ENCODE results near the gene INTS7.
"Not testable (repeated sequence)": the region's sequence is repeated elsewhere in the genome, so short reads cannot be mapped to it uniquely, and the experiment has no call there.

The INTS7 gene

DNA sequence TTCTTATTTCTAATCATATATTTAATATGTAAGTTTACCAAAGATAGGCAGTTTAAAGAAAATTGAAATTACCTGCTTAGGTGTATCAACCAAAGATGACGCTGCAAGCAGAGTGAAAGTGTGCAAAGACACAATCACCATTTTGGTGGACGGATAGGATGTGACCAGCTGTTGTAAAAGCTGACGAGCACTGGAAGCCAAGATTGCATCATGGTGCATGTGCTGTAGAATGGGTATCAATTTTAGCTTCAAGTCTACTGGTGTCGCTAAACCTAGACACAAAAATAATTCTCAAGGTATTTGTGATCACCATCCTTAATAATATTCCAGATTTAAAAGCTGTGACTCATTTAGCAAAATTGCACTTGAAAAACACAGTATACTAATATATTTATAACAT lies 28.2 kb downstream of the INTS7 start:
- TF ChIP-seq, protein P1, sequence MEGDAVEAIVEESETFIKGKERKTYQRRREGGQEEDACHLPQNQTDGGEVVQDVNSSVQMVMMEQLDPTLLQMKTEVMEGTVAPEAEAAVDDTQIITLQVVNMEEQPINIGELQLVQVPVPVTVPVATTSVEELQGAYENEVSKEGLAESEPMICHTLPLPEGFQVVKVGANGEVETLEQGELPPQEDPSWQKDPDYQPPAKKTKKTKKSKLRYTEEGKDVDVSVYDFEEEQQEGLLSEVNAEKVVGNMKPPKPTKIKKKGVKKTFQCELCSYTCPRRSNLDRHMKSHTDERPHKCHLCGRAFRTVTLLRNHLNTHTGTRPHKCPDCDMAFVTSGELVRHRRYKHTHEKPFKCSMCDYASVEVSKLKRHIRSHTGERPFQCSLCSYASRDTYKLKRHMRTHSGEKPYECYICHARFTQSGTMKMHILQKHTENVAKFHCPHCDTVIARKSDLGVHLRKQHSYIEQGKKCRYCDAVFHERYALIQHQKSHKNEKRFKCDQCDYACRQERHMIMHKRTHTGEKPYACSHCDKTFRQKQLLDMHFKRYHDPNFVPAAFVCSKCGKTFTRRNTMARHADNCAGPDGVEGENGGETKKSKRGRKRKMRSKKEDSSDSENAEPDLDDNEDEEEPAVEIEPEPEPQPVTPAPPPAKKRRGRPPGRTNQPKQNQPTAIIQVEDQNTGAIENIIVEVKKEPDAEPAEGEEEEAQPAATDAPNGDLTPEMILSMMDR (IDR thresholded peaks at IDR 0.05; ENCODE audit: control insufficient read depth, extremely low read depth, insufficient read depth) = no peak
- no peak overlapping the region for H3K4me3 ChIP-seq (ENCODE audit: low read depth, low read length)
- no peak for DNase-seq (ENCODE audit: low read depth)

DNA sequence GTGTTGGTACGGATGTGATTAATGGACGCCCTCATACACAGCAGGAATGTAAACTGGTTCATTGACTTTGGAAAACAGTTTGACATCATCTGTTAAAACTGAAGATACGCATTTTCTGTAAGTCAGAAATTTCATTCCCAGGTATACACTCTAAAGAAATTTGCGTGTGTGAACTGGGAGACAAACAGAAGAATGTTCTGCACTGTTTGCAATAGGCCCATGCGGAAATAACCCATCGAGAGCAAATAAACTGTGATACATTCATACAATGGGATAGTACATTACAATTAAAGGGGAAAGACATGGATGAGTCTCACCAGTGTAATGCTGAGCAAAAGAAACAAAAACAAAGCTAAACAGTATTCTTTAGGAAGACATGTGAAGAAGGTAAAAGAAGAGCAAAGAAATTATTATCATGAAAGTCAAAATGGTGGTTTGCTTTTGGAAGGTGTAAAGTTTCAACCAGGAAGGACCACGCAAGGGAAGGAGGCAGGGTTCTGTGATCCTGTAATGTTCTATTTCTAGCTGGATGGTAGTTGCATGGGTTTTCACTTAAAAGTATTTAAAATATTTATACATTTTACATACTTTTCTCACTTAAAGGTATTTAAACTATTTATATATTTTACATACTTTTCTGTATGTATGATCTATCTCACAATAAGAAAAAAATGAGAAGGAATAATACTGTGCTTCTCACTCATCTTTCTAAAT lies 30.3 kb downstream of the INTS7 start:
- TF ChIP-seq, protein P1 (IDR thresholded peaks at IDR 0.05; ENCODE audit: control insufficient read depth, extremely low read depth, insufficient read depth) = no peak
- DNase-seq (ENCODE audit: low read depth) = peak; percentile 93
- no peak overlapping the region for H3K4me3 ChIP-seq (ENCODE audit: low read depth, low read length)

DNA sequence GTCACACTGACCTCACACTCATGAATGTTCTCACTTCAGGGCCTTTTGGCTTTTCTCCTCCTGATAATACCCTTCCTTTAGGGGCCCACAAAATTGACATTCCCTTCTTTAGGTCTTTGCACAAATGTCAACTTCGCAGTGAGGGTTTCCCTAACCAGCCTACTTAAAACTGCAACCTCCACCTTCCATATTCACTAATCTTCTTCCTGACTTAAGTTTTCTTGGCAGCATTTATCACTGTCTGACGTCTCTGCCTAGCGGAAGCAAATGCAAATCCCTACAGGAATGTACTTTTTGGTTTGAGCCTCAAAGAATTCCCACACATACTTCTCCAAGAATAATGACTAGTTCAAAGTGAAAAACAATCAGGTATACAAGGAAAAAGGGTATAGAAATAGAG lies 32.8 kb downstream of the INTS7 start:
- no peak overlapping the region for H3K4me3 ChIP-seq (ENCODE audit: low read depth, low read length)
- DNase-seq (ENCODE audit: low read depth) = no peak
- TF ChIP-seq, protein P1 (IDR thresholded peaks at IDR 0.05; ENCODE audit: control insufficient read depth, extremely low read depth, insufficient read depth) = no peak

DNA sequence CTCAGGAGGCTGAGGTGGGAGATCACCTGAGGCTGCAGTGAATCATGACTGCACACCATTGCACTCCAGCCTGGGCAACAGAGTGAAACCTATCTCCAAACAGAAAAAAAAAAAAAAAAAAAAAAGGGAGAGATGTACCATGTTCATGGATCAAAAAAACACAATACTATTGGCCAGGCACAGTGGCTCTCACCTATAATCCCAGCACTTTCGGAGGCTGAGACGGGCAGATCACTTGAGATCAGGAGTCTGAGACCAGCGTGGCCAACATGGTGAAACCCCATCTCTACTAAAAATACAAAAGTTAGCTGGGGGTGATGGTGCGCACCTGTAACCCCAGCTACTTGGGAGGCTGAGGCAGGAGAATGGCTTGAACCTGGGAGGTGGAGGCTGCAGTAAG lies 37.9 kb downstream of the INTS7 start:
- DNase-seq (ENCODE audit: low read depth); H3K4me3 ChIP-seq (ENCODE audit: low read depth, low read length): not testable (repeated sequence)

DNA sequence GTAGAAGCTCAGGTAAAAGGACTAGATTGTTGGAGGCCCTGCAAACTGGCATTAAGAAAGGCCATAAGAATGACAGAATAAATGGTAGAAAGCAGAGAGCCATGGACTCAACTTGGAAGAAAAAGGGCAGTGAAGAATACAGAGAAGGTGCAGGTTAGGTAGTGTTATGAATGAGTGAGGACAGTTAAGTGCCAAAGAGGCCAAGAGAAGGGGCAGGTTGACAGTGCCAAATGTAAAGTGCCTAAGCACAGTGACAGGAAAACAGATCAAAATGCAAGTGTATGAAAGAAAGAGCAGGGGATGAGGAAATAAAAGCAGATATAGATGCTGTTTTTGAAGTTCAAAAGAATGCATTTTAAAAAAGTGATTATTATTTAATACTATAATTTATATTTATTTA lies 43.7 kb downstream of the INTS7 start:
- TF ChIP-seq, protein P1 (IDR thresholded peaks at IDR 0.05; ENCODE audit: control insufficient read depth, extremely low read depth, insufficient read depth) = no peak
- DNase-seq (ENCODE audit: low read depth) = no peak
- no peak overlapping the region for H3K4me3 ChIP-seq (ENCODE audit: low read depth, low read length)

DNA sequence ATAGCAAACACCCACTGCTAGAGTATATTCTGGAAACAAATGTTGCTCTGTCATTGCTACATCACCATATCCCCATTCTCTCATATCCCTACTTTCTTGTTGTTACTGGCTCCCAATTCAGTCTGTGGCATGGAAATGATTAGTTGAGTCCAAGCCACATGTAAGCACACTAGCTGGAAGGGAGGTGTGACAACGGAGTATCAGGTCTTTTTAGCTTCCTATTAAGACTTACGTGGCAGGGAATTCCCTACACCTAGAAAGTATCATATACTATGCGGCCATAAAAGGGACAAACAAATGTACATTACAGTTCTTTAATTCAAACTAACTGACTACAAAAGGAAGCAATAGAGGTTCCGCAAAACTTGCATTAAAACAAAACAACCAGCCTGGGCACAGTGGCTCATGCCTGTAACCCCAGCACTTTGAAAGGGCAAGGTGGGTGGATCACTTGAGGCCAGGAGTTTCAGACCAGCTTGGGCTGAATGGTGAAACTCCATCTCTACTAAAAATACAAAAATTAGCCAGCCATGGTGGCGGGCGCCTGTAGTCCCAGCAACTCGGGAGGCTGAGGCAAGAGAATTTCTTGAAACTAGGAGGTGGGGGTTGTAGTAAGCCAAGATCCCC lies 48.6 kb downstream of the INTS7 start:
- no peak overlapping the region for H3K4me3 ChIP-seq (ENCODE audit: low read depth, low read length)
- DNase-seq (ENCODE audit: low read depth) = no peak
- TF ChIP-seq, protein P1 (IDR thresholded peaks at IDR 0.05; ENCODE audit: control insufficient read depth, extremely low read depth, insufficient read depth) = no peak

DNA sequence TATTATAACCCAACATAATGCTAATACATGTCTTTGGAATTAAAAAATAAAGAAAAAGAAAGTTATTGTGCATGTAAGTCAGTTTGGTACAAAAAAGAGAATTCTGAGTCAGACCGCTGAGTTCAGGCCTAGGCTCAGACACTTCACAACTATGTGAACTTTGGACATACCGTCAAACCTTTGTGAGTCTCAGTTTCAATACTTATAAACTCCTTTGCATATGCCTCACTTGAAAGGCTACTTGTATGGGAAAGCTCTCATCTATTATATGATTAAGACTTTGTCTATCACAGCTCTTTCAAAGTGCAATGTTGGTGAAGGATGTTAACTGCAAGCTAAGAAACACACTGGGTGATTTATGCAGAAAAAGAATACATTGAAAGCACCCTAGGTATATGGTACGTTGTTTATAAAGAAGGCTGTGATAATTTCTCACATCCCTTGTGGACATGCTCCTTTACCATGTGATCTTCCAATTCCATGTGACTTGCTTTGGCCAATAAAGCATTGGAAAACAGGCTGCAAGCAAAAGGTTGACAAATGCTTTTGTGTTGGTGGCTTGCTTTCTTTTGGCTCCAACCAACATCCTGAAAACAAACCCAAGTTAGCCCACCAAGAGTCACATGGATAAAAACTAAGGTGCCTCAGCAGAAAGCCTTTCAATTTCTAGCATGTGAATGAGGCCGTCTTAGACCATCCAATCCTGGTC lies 49.6 kb downstream of the INTS7 start:
- DNase-seq (ENCODE audit: low read depth) = no peak
- no peak overlapping the region for H3K4me3 ChIP-seq (ENCODE audit: low read depth, low read length)
- TF ChIP-seq, protein P1 (IDR thresholded peaks at IDR 0.05; ENCODE audit: control insufficient read depth, extremely low read depth, insufficient read depth) = no peak
